SHP77 (cell line): ENCODE data around the gene MCF2L.

ENCODE experiments used
- DNase-seq, 2 experiments: peaks; one replicate each; lab custom pipeline; 2025; lab: John Stamatoyannopoulos, UW

Gene MCF2L

GRCh38 chr13:112962911-112963625 lies 5.9 kb upstream of the MCF2L start:
- DNase-seq = no peak

DNA sequence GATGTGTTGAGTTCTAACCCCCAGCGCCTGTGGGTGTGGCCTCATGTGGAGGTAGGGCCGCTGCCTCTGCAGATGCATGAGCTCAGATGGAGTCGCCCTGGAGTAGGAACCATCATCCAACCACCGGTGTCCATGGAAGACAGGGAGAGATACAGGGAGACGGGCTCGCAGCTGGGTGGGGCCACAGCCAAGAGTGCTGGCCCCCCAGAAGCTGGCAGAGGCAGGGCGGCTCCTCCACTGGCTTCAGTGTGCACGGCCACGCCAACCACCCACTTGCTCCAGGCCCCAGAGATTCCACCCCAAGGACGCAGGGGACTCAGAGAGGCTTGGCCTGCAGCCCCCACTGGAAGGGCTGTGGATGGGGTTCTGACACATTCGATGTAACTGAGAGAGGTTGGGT lies 5.4 kb upstream of the MCF2L start:
- no peak for DNase-seq

DNA sequence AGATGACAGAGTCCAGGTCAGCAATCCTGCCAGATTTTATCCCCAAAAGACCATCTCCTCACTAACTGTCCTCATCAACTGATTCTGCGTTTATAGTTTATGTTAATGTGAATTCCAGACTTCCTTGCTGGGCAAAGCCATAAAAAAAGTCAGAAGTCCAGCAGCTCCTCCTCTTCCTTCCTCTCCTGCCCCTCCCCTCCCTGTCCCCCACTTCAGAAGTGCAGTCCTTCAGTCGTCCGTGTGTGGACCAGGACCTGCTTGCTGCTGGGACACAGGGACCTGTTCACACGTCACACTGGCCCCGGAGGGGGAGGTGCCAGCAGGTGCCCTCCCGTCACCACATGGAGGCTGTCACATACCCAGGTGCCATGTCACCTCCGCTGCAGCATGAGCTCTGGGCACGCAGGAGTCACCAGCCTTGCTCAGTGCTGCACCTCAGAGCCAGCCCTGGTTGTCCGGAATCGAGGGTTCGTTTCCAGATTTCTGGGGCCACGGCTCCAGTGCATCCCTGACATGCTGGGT lies 4.0 kb upstream of the MCF2L start:
- no peak for DNase-seq

GRCh38 chr13:112965573-112966115 lies 3.4 kb upstream of the MCF2L start:
- DNase-seq = no peak

- no peak for DNase-seq
These were observed 2.2 kb upstream of the MCF2L start for GRCh38 chr13:112966776-112967175.

- DNase-seq = no peak
These were observed 1.2 kb upstream of the MCF2L start for GRCh38 chr13:112967686-112968379.

DNA sequence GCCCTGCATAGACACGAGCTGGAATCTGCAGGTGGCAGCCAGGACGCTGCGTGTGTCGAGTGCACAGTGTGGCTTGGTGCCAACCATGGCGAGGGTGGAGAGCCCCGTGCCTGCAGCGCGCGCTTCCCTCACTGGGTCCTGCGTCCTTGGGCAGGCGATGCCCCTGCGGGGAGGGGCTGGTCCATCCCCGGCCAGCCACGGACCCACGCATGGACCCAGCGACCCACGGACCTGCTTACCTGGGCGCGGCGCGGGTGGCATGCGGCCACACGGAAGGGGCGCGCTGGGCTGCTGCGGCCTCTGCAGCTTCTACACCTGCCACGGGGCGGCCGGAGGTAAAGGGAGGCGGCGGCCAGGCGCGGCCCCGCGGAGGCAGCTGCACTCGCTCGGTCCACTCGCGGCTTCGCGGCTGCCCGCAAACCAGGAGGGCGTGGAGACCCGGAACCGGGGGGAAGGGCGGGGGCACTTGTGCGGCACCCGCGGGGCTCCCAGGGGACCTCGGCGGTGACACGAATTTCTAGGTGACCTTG lies 569 bp upstream of the MCF2L start:
- peak; percentile 83 to 91 for DNase-seq

GRCh38 chr13:112969692-112970338 lies 801 bp downstream of the MCF2L start:
- peak in 1 of 2 experiments; percentile 73 for DNase-seq

DNA sequence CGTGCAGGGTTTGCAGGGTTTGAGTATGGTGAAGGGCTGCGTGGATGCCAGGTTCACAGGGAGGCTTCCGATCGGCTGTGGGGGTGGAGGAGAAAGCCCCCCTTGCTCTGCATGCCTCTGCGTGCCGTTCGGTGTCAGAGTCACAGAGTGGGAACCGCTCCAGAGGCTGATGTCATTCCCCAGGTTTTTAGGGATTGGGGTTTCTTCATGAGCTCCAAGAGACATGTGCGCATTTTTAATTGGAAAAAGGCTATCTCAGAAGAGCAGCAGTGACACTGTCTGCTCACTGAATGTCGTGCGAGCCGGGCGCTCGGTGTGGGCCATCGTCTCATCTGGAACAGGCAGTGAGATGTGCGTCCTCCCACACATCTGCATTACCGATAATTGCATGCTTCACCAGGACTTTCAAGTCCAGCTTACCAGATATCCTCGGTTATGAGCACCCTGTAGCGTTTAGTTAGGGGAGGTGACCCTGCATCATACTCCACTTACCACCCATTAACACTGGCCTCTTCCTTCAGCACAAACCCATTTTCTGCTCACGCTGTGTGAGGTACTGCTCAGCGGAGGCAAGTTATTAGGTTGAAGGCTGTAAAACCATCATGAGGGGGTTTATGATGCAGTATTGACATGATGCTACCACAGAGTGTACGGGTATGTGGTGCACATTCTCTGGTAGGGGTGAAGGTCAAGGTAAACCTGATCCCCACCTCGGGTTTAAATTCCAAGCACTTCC lies 1.7 kb downstream of the MCF2L start:
- no peak for DNase-seq

GRCh38 chr13:112971288-112971643 lies 2.3 kb downstream of the MCF2L start:
- DNase-seq = peak; percentile 27 to 58

GRCh38 chr13:112972258-112972657 lies 3.2 kb downstream of the MCF2L start:
- DNase-seq = no peak

GRCh38 chr13:112972867-112973576 lies 4.0 kb downstream of the MCF2L start:
- DNase-seq = peak in 1 of 2 experiments; percentile 38

DNA sequence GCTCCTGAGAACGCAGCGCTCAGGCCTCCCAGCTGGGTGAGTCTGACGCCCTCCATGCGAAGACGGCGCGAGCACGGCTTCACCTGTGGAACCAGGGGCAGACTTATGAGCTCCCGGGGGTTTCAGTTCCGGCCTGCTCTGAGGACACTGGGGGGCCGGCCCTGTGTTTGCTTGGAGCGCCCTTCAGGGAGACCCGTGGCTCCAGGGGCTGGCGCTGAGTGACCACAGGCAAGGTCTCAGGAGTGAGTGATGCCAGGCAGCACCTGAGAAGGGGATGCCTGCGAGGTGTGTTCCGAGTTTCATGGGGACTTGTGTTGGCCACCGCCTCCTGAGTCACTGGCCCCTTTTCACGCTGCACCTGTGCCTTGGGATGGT lies 4.5 kb downstream of the MCF2L start:
- DNase-seq = no peak

DNA sequence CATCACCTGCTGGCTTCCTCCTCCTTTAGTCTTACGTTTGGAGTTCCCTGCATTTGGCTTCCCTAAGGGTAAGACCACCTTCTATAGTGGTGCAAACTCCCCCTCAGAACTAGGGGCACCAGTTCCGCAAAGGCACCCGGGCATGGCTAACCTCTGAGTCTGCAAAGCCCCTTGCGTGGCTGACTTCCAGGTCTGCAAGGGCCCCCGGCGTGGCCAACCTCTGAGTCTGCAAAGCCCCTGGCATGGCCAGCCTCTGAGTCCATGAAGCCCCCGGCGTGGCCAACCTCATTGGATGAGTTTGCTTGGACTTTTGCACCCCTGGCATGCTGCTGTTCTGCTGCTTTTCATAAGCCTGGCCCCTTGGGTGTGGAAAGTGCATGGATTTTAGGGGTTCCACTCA lies 5.1 kb downstream of the MCF2L start:
- no peak for DNase-seq

DNA sequence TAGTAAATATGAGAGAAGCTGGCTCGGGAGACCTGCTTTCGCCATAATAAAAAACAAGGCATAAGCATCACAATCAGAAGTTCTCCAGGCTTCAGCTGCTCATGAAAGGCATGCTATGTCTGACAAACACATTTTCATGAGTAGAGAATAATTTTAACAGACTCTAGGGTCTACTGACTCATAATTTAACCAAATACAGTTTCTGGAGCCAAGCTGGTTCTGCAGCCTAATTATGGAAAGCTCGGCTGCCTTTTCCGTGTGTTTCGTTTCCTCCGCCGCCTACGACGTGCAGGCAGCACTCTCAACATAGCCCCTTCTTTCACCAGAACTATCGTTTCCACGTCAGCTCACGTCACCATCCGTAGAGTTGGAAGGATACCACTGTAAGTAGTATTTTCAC lies 5.7 kb downstream of the MCF2L start:
- DNase-seq = no peak

DNA sequence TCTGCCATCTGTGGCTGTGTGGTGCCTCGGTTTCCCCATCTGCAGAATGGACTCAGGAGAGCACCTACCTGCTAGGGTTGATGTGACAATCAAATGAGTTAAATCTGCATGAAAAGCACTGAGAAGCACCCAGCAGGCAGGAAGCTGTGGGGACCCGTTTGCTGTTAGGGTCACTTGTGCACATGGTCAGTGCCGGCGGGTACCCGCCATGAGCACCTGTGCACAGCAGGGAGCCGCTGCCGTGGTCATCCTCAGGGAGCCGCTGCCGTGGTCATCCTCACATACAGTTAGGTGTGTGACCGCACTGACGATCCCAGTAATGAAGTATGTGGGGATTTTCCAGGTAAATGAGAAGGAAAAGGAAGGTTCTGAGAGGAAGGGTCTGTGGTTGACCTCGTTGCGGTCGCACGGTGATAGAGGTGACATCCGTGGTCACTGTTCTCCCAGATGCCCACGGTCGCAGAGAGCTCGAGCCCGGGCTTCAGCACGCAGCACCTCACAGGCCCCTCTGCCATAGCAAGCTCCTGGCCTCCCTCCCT lies 6.5 kb downstream of the MCF2L start:
- no peak for DNase-seq

DNA sequence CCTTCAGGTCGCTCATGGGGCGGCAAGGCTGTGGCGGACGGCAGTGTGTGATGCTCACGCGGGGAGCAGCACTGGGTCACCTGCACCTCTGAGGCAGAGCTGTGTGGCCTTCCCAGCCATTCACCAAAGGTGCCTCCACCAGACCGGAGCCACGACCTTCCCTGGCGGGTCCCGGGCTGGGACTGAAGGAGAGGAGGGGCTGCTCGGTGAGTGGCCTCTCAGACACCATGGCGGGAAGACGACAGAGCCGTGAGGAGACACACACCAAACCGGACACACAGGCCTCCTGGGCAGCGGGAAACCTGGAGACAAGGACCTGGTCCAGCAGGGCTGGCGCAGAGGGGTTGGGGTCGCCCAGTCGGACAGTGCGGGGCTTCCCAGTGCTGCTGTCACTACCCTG lies 7.5 kb downstream of the MCF2L start:
- no peak for DNase-seq

- no peak for DNase-seq
These were observed 8.1 kb downstream of the MCF2L start for GRCh38 chr13:112977091-112977490.

GRCh38 chr13:112977525-112977924 lies 8.5 kb downstream of the MCF2L start:
- DNase-seq = no peak

- no peak for DNase-seq
These were observed 9.8 kb downstream of the MCF2L start for GRCh38 chr13:112978561-112979405.
